Measurements from ENCODE around the gene OPN1LW.

The OPN1LW gene

DNA sequence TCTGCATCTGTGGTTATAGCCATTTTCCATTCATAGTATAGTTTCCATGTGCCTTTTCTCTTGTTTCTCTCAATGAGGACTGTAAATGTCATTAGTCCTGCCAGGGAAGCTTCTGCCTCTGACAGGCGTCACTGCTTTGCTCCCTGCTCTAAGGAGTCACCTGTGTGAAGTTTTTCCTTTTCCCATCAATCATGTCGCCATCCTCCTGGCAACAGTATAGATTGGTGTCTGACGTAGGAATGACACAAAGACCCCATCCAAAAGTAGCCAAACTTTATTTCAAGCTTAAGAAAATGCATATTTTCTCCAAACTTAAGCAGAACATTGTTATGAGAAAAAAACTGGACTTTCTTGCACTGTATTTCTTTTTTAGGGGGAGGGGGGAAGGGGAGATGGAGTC is 23.5 kb upstream of the OPN1LW start:
- Histone ChIP-seq H2AFZ (ENCODE audit: low read length) (no peak overlapping the region), H3K27me3 (ENCODE audit: insufficient read depth, low read length) (no peaks in the 10 kb centered on the region), H3K9me3 (ENCODE audit: low read length) (no peaks in the 10 kb centered on the region), H3F3A (ENCODE audit: insufficient read depth, low read length) (no peaks in the 10 kb centered on the region), H3K9ac (ENCODE audit: low read length) (no peak overlapping the region), H4K20me1 (ENCODE audit: insufficient read depth, low read length) (no peaks in the 10 kb centered on the region), H3K27ac (ENCODE audit: low read depth, low read length, poor library complexity, severe bottlenecking) (no peak overlapping the region), H3K9me2 (ENCODE audit: low read depth, low read length) (no peaks in the 10 kb centered on the region), H3K4me2 (ENCODE audit: low read length) (no peak overlapping the region), H3K36me3 (ENCODE audit: insufficient read depth, low read length) (no peaks in the 10 kb centered on the region), H3K4me1 (ENCODE audit: insufficient read depth, low read length, severe bottlenecking) (no peaks in the 10 kb centered on the region), H3K79me2 (ENCODE audit: insufficient read depth, low read length) (no peaks in the 10 kb centered on the region), H3K4me3 (ENCODE audit: low read depth, low read length, poor library complexity, severe bottlenecking) (no peak overlapping the region)
- TF ChIP-seq, protein P1, sequence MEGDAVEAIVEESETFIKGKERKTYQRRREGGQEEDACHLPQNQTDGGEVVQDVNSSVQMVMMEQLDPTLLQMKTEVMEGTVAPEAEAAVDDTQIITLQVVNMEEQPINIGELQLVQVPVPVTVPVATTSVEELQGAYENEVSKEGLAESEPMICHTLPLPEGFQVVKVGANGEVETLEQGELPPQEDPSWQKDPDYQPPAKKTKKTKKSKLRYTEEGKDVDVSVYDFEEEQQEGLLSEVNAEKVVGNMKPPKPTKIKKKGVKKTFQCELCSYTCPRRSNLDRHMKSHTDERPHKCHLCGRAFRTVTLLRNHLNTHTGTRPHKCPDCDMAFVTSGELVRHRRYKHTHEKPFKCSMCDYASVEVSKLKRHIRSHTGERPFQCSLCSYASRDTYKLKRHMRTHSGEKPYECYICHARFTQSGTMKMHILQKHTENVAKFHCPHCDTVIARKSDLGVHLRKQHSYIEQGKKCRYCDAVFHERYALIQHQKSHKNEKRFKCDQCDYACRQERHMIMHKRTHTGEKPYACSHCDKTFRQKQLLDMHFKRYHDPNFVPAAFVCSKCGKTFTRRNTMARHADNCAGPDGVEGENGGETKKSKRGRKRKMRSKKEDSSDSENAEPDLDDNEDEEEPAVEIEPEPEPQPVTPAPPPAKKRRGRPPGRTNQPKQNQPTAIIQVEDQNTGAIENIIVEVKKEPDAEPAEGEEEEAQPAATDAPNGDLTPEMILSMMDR (IDR thresholded peaks at IDR 0.05; ENCODE audit: low read length) = no peak
- TF ChIP-seq EZH2 (IDR thresholded peaks at IDR 0.05; ENCODE audit: borderline replicate concordance, low read length) = no peak

DNA sequence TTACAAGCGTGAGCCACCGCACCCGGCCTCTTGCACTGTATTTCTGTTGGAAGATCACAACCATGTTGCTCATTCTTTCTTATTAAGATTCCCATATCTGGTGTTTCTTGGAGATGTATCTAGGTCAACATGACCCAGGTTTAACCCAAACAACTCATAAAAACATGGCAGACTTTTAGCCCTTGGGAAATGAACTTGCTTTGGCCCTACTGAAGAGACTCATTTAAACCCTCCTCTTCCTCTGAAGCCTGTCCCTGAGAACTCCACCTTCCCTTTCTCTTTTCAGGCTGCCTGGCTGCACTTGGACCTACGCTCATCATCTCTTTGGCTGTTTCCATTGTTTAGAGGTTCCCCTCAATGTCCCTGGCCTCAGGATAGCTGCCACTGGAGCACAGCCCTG is 22.8 kb upstream of the OPN1LW start:
- H3K27me3 ChIP-seq (ENCODE audit: insufficient read depth, low read length) = no peaks in the 10 kb centered on the region
- H3F3A ChIP-seq (ENCODE audit: insufficient read depth, low read length) = no peaks in the 10 kb centered on the region
- H3K4me2 ChIP-seq (ENCODE audit: low read length) = no peak overlapping the region
- H3K4me3 ChIP-seq (ENCODE audit: low read depth, low read length, poor library complexity, severe bottlenecking) = no peak overlapping the region
- TF ChIP-seq, protein P1 (IDR thresholded peaks at IDR 0.05; ENCODE audit: low read length) = no peak
- no peak for TF ChIP-seq EZH2 (IDR thresholded peaks at IDR 0.05; ENCODE audit: borderline replicate concordance, low read length)
- no peaks in the 10 kb centered on the region for H3K79me2 ChIP-seq (ENCODE audit: insufficient read depth, low read length)
- no peaks in the 10 kb centered on the region for H3K9me3 ChIP-seq (ENCODE audit: low read length)
- H4K20me1 ChIP-seq (ENCODE audit: insufficient read depth, low read length) = no peaks in the 10 kb centered on the region
- H2AFZ ChIP-seq (ENCODE audit: low read length) = no peak overlapping the region
- no peak overlapping the region for H3K27ac ChIP-seq (ENCODE audit: low read depth, low read length, poor library complexity, severe bottlenecking)
- H3K9me2 ChIP-seq (ENCODE audit: low read depth, low read length) = no peaks in the 10 kb centered on the region
- no peaks in the 10 kb centered on the region for H3K4me1 ChIP-seq (ENCODE audit: insufficient read depth, low read length, severe bottlenecking)
- H3K9ac ChIP-seq (ENCODE audit: low read length) = no peak overlapping the region
- H3K36me3 ChIP-seq (ENCODE audit: insufficient read depth, low read length) = no peaks in the 10 kb centered on the region

DNA sequence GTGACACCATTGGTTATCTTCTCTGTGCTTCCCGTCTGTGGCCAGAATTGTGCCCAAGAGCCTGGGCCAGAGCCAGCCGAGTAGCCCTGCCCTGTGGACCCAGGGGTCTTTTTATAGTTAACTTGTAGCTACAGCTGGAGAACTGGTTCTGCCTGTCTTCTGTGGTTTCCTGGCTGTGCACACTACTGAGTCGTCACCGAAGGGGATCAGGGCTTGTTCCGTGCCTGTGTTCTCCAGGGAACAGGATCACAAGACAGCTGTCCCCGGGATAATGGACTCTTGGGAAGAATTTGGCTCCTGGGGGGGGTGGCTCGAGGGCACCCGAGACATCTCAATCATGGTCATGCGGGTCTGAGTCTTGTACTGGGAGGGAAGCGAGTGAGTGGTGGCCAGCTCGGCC is 22.1 kb upstream of the OPN1LW start:
- Histone ChIP-seq H3K4me3 (ENCODE audit: low read depth, low read length, poor library complexity, severe bottlenecking) (no peak overlapping the region), H3K79me2 (ENCODE audit: insufficient read depth, low read length) (no peaks in the 10 kb centered on the region), H2AFZ (ENCODE audit: low read length) (no peak overlapping the region), H3F3A (ENCODE audit: insufficient read depth, low read length) (no peaks in the 10 kb centered on the region), H3K9me2 (ENCODE audit: low read depth, low read length) (no peaks in the 10 kb centered on the region), H3K27ac (ENCODE audit: low read depth, low read length, poor library complexity, severe bottlenecking) (no peak overlapping the region), H3K9ac (ENCODE audit: low read length) (no peak overlapping the region), H3K9me3 (ENCODE audit: low read length) (no peaks in the 10 kb centered on the region), H4K20me1 (ENCODE audit: insufficient read depth, low read length) (no peaks in the 10 kb centered on the region), H3K36me3 (ENCODE audit: insufficient read depth, low read length) (no peaks in the 10 kb centered on the region), H3K4me2 (ENCODE audit: low read length) (no peak overlapping the region), H3K27me3 (ENCODE audit: insufficient read depth, low read length) (no peaks in the 10 kb centered on the region), H3K4me1 (ENCODE audit: insufficient read depth, low read length, severe bottlenecking) (no peaks in the 10 kb centered on the region)
- no peak for TF ChIP-seq EZH2 (IDR thresholded peaks at IDR 0.05; ENCODE audit: borderline replicate concordance, low read length)
- TF ChIP-seq, protein P1 (IDR thresholded peaks at IDR 0.05; ENCODE audit: low read length) = no peak

Measured in OCI-LY1 (cell line).